Measurements from ENCODE around the gene MACROD1.
A peak's percentile ranks its signal among the peaks of the same experiment; 100 is the strongest.

MACROD1 gene, protein sequence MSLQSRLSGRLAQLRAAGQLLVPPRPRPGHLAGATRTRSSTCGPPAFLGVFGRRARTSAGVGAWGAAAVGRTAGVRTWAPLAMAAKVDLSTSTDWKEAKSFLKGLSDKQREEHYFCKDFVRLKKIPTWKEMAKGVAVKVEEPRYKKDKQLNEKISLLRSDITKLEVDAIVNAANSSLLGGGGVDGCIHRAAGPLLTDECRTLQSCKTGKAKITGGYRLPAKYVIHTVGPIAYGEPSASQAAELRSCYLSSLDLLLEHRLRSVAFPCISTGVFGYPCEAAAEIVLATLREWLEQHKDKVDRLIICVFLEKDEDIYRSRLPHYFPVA

DNA sequence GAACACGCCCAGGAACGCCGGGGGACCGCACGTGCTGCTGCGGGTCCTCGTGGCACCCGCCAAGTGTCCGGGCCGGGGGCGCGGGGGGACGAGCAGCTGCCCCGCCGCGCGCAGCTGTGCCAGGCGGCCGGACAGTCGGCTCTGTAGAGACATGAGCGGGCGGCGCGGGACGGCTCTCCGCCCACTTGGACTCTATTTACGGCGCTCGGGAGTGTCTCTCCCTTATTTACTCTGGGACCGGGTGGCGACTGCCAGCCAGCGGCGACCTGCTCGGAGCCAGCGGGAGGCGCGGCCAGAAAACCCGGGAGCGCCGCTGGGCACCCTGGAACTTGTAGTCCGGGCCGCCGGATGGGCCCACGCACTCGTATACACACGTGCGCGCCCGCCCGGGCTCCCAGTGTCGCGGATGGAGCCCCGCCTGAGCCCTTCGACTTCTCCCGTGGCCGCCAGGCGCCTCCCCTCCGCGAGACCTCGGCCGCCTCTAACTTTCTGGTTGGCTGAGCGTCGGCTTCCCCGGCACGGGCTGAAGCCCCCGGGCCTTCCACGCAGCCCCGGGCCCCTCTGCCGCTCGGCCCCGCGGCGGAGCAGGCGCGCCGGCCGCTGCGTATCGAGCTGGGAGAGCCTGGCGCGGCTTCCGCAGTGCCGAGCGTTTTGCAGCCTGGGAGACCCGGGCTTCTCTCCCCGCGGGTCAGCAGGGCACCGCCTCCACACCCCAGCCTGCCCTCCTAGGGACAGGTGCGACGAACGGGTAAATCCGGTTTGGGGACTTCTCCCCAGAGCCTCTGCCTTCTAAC, at the start of gene MACROD1:
TSS of gene MACROD1 (minus strand) at position 272 of the 794 bp plus-strand sequence. CDS start at position 153, 119 bp downstream.
- DNase-seq (ENCODE audit: low spot score), result peak; percentile 75

DNA sequence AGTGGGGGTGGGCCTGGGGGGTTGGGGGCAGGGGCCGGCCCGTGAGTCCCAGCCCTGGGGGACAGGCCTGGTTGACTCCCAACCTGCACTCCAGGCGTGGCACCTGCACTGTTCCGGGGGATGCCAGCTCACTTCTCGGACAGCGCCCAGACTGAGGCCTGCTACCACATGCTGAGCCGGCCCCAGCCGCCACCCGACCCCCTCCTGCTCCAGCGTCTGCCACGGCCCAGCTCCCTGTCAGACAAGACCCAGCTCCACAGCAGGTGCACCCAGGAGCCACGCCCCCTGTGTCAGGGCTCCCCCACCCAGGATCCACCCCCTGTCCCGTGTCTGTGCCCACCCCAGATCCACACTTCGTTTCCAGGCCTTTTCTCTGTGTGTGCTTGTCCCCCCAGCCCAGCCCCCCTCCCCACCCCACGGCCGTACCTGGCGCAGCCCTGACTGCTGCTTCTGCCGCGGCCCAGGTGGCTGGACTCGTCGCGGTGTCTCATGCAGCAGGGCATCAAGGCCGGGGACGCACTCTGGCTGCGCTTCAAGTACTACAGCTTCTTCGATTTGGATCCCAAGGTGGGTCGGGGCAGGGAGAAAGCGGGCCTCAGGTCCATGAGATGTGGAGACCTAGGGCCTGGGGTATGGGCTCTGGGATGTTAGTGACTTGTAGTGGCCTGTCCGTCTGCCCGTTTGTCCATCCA, 45.4 kb upstream of the MACROD1 start:
- no peak for DNase-seq (ENCODE audit: low spot score)

DNA sequence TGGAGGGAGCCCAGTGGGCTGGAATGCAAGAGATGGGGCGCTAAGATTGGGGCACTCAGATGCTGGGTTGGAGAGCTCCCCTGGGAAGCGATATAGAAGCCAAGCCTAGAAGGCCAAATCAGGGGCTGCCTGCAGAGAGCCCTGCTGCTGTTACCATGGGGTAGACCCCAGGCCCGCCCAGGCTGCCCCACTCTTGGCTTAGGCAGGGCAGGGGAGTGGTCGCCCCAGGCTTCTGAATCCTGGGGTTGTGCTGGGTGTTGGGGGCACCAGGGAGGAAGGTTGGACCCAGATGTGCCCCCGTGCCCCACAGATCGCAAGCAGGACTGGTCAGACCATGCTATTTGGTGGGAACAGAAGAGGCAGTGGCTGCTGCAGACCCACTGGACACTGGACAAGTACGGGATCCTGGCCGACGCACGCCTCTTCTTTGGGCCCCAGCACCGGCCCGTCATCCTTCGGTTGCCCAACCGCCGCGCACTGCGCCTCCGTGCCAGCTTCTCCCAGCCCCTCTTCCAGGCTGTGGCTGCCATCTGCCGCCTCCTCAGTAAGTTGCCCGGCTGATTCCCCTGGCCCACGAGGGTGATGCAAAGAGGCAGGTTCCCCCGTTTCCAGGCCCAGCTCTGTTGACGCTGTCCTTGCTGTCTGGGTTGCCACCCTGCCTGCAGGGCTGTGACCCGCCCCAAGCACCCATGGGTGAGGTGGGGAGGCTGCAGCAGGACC, 44.5 kb upstream of the MACROD1 start:
- DNase-seq (ENCODE audit: low spot score), result no peak

DNA sequence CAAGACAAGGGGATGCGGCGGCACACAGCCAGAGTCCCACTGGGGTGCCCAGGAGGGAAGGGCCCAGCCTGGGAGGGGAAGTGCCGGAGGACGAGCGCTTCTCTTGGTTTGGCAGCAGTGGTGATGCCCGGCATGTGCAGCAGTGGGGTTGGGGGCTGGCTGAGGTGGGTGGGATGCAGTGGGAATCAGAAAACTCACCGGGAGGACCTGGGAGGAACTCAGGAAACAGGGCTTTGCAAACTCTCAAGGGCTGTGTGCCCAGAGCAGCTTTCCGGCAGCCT, 43.6 kb upstream of the MACROD1 start:
- DNase-seq (ENCODE audit: low spot score), result no peak

DNA sequence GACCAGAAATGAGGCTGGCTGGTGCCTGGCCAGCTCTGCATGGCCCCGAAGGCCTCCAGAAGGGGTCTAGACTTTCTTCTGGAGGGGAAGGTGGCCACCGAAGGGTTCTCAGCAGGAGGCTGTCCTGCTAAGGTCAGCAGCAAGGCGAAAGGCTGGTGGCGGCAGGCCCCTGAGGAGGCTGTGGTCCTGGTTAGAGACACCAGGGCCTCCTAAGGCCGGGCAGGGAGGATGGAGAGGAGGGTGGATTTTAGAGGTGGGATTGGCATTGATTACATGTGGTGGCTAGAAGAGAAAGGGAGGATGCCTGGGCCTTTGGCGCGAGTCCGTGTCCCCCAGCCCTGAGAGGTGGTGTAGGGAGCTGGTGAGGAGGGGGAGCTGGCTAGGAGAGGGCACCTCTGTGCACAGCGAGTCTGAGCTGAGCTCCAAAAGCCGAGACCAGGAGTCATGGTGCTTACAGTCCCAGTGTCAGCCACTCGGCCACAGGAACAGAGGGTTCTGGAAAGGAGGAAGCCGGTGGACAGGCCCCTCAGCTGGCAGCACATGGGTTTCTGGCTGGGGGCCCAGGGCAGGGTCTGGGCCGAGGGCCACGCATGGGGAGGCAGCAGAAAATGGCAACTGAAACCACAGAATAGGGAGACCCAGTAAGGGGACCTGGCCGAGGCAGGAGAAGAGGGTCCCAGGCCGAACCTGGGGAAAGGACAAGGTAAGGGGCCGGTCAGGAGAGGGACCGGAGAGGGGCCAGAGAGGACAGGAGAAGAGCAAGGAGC, 43.1 kb upstream of the MACROD1 start:
- DNase-seq (ENCODE audit: low spot score), result no peak

DNA sequence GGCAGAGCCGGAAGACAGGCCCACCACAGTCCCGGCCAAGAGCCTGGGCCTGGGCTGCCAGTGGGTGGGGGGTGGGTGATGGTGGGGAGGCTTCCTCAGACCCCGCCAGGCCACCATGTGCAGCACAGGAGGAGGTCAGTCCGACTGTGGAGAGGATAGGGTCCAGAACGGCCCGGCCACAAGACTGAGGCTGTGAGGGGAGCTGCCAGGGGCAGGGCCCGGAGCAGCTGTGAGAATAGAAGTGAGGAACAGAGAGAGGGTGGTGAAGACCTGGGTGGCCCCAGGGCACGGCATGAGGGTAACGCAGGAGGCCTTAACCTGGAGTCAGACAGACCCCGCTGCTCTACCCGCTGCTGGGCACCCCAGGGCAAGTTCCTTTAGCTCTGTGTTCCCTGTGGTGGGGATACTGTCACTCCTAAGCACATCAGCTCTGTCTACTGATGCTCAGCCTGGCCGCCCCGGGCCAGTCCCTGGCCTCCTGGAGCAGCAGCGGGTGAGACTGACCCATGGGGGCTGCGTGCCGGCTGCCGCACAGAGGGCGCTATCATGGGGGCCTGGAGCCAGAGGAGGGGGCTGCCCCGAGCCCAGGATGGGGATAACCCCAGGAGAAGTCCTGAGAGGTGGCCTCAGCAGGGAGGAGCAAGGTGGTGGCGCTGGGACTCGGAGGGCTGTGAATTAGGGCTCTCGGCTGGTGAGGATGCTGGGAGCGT, 42.3 kb upstream of the MACROD1 start:
- no peak for DNase-seq (ENCODE audit: low spot score)

DNA sequence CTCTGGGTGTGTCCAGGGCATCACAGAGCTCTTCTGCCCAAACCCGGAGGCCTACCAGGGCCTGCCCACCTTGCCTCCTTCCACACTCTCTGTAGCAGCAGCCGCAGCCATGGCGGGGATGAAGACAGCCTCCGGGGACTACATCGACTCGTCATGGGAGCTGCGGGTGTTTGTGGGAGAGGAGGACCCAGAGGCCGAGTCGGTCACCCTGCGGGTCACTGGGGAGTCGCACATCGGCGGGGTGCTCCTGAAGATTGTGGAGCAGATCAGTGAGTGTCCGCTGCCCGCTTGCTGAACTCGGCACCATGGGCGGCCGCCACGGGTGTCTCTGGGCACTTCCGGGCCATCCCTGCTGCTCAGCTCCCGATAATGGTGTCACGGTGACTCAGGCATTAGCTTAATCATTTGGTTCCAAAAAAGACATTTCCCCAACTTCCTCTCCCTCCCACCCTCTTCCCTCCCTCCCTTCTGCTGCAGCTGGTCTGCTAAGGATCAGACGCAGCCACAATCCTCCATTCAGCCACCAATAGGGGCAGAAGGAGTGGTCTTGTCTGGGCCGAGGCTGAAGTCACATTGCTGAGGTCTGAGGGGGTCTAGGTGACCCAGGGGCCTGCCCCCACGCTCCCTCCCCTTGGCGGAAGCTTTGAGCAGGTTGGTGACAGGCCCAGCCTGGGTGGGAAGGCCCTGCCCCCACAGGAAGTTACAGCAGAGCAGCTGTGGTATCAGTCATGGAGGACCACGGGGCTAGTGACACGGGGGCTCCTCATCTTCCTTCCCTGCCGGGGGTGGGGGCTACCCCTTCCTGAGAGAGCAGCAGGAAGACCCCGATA, 41.6 kb upstream of the MACROD1 start:
- peak; percentile 93 for DNase-seq (ENCODE audit: low spot score)

DNA sequence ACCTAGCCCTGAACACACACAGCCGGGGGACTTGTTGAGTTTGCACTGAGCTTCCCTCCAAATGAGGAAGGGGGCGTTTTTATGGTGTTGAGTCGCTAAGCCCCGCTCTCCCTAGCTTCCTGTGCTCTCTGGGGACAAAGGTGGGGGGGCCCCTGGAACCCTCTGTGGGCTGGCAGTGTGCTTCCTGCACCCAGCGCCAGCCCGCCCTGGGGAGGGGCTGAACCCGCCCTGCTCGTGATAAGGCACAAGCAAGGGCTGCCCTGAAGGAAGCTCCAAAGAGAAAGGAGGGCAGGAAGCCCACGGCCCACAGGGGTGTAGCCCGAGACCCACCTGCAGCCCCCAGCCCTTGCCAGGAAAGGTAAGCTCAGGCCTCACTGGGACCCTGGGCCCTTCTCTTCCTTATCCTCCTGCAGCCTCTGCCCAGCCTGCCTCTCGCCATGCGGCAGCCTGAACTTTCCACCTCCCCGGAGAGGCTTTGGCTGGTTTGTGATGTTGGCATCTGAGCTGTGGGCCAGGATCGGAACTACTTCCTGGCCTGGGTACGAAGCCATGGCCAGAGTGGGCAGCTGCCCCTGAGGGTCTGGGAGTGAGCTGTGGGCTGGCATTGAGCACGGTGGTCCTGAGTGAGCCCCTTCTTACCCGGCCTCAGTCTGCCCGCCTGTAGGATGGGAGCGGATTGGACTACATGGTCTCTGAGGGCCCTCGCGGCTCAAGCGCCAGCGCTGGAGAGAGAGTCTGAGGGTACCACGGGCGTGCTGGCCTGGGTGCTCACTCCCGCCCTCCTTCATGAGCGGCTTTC, 40.7 kb upstream of the MACROD1 start, which contains the start of gene FERMT3:
TSS of gene FERMT3 (plus strand) at position 265 of the 799 bp plus-strand sequence. CDS start 644 bp downstream, outside the sequence.
- DNase-seq (ENCODE audit: low spot score), result no peak

DNA sequence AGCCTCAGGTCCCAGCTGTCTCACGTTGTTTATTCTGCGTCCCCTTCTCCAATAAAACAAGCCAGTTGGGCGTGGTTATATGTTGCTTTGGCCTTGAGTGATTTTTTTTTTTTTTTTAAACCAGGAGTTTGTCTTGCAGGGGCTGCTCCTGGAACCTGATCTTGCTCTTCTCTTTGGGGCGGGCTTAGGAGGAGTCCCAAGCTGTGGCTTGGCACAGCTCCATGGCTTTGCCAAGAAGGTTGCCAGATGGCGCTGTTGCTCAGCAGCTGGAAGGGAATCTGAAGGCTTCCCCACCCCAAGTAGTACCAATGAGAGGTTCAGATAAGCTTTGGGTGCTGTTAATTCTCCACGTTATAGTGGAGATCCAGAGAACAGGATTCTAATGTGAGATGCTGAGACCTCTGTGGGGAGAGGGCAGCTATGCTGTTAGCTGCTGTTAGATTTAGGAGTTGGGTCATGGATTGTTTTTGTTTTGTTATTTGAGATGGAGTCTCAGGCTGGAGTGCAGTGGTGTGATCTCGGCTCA, 38.6 kb upstream of the MACROD1 start:
- DNase-seq (ENCODE audit: low spot score), result peak; percentile 86

DNA sequence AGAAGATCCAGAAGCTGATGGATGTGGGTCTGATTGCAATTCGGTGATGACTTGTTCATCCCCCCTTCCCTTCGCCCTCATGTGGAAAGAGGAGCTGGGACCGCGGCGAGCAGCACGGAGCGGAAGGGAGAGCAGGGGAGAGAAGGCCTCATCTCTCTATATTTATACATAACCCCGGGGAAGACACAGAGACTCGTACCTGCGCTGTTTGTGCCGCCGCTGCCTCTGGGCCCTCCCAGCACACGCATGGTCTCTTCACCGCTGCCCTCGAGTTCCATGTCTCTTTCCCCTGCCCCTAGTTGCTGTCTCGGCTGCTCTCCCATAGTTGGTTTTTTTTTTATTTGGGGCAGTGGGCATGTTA, 38.1 kb upstream of the MACROD1 start:
- DNase-seq (ENCODE audit: low spot score), result no peak

DNA sequence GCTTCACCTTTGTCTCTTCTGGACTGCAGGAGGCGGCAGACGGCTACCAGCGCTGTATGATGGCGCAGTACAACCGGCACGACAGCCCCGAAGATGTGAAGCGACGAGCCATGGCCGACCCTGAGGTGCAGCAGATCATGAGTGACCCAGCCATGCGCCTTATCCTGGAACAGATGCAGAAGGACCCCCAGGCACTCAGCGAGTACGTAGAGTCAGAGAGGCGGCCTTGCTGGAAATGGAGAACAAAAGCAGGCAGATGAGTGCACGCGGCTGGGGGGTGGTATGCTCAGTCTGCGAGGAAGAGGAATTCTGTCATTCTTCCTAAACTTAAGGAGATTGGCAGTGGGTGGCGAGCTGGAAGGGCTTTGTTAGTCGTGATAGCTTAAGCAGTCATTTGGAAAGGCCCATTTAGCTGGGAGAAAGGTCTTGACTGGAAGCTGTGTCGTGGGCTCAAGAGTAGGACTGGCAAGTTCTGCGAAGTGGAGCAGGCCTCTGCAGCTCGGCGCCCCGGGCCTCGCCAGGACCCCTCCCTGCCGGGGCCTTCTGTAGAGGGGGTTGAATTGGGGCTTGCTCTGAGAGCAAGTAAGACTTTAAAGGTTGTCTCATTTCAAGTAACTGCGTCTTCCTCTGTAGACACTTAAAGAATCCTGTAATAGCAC, 37.6 kb upstream of the MACROD1 start:
- DNase-seq (ENCODE audit: low spot score), result no peak

DNA sequence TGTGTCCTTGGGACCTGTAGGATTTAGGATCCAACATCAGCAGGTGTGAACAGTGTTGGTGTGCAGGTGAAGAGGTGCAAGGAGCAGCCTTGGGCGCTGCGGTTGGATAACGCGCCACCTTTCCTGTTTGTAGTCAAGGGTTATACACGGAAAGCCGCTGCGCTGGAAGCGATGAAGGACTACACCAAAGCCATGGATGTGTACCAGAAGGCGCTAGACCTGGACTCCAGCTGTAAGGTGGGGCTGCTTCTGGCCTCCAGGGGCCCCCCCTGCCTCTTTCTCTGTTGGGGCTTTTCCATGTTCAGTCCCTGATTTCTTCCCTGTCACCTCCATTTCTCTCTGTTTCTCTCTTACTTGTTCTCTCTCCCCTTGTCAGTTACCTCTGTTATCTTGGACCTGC, 37.1 kb upstream of the MACROD1 start:
- no peak for DNase-seq (ENCODE audit: low spot score)

DNA sequence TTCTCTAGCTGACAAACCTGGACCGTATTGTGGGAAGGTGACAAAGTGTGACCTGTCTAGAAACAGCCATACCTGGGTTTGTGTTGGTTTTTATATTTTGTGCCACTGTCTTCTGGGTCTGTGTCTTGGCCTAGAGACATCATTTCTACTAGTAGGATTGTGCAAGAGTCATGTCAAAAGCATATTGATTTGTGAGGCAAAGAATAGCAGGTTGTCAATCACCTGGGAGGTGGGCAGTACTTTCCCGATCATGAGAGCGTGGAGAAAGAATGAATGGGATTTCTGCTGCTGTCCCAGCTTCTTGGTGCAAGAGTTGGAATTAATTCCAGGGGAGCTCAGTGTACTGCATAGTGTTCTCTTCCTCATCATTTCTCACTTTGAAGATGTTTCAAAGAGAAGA, 35.6 kb upstream of the MACROD1 start:
- no peak for DNase-seq (ENCODE audit: low spot score)

DNA sequence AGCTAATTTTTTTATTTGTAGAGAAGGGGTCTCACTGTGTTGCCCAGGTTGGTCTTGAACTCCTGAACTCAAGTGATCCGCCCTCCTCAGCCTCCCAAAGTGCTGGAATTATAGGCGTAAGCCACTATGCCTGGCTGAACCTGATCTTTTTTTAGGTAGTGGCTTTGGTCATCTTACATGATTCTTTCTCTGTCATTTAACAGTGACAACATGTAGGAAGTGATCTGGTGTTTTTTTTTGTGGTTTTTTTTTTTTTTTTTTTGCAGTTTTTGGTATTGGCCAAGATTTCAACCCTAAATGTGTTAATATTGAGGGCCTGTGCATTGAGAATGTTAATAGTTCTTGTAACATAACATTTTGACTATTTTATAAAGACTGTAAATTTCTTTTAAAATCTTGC, 32.6 kb upstream of the MACROD1 start:
- no peak for DNase-seq (ENCODE audit: low spot score)

DNA sequence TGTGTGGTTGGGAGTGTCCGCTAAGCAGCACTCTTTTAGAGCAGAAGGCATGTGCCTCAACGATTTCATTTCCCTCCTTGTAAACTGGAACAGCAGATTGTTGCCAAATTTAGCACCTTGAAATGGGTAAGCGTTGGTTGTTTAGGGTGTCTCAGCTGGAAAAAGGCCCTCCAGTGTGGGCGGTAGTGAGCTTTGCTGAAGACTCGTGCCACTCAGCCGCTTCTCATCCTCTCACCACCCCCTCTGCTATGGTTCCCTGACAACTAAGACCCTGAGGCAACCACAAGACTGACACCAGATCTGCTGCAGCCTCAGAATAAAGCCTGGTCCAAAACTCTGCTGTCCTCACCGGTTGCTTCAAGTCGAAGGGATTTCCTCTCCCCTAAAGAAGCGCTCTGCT, 30.7 kb upstream of the MACROD1 start:
- no peak for DNase-seq (ENCODE audit: low spot score)

DNA sequence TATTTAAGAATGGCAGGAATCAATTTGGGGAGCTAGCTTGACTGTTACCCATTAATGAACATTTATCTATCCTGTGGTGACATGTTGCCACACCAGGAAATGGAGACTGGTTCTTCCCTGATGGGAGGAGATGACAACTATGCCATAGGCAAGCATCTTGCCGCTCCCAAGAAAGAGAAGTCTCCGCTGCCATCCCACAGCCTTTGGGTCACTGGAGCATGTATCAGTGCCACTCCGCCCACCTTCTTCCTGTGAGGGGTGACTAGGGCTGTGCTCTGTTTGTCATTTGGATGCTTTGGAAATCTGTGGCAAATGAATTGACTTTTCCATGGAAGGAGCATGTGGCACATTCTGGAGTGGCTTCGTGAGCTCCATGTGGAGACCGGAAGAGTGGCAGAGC, 26.5 kb upstream of the MACROD1 start:
- no peak for DNase-seq (ENCODE audit: low spot score)

DNA sequence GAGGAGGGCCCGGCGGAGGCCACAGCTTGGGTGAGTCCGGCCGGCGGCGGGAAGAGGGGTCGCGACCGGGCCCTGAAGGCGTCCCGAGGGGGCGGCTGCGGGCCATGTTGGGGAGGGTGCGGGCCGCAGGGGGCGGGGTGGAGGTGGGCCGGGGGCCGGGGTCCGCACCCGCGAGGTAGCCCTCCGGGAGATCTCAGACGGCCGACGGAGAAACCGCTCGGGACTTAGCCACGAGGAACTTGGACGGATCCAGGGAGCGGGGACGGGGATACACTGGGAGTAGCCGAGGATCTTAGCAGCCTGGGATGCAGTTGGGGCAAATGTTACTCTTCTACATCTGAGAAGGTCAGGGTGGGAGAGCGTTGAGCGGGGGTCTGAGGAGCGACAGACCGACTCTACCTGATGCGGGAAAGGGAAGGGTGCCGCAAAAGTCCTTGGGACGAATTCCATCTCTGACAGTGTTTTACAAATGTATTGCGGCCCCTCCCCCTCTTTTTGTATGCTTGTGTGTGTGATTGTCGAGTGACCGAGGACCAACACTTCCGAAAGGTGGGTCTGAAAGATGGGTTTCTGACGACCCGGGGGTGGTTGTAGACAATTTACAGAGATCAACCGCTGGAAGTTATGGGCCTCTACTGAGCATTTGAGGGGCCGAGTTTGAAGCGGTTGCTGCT, 20.7 kb upstream of the MACROD1 start:
- DNase-seq (ENCODE audit: low spot score), result no peak

Data from kidney capillary endothelial cell (primary cell).